Activated gamma-delta T cell (primary cell): ENCODE results near the gene ZBTB49.

Experiments
- DNase-seq: peaks from one replicate; lab custom pipeline; 2025; lab: John Stamatoyannopoulos, UW

The ZBTB49 gene

DNA sequence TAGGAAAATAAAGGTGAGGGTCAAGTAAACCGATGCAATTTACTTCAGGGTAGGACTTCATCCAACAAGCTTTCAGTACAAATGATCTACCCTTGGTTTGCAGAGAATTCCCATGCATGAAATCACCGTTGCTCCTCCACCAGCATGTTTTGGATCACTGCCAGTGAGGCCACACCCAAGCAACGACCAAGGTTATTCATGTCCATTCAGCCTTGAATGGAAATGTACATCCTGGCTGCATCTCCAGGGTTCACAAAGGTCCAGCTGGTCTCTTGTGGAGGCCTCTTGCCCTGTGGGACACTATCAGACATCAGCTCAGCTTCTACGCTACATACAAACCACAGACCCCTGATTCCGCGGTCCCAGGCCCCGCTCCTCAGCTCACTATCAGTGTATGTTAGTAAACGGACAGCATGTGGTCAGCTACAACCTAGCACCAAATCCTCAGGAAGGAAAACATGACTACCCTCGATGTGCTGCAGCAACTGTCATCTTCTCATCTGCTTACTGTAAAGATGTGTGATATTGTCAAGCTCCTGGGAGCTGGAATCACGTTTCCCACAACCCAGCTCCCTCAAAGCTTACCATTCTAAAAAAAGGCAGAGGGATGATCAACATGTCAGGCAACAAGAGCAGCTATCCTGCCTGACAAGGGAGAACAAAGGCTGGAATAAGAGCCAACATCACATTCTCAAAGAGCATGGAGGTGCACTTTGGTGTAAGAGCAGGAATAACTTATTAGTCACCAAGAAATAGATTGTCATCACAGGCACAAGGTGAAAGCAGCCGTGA lies 5.0 kb upstream of the ZBTB49 start:
- DNase-seq, result no peak

DNA sequence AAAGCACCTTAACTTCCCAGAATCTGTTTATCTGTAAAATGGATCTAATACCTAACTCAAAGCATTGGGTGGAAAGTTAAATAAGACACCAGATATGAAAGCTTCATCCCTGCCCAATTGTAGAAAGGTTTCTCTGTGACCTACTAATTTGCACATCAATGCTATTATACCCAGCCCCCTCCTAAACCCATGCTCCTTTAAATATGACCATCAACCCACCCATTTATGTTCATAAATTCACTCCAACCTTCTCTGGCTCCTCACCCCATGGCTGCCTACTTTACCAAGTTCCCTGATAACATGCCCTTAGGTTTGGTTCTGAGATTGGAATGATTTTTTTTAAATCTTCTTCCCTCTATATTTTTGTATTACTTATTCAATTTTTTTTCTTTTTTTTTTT lies 2.0 kb upstream of the ZBTB49 start:
- DNase-seq, result no peak

DNA sequence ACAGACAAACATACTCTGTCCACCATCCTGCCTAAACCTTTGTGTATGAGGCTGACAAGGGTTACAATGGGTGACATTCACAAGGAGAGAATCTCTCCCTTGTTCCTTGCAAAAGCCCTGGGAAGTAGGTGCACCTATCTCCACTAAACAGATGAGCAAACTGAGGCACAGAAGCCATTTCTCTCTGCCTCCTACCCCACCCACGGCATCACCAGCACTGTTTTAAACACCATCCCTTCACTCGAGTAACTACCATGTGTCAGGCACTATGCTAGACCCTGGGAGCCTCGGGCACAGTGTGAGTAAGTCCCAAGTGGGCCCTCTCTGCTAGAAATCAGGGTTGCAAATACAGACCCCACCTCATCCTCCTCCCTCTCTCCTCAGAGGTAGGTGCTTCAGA lies 996 bp upstream of the ZBTB49 start:
- no peak for DNase-seq

DNA sequence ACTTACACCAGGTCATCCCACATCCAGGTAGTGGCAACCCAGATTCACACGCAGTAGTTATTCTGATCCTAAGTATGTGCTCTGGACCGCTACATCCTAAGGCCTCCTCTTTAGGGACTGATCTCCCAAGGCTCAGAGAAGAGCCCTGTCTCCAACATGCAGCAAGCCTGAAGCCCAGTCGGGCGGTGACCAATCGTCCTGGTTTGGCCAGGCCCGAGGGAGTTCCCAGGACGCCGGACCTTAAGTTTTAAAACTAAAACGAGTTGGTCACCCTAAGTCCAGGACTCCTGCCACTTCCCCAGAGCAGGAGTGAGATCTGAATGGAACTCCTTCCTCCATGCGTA lies 482 bp upstream of the ZBTB49 start:
- no peak for DNase-seq

DNA sequence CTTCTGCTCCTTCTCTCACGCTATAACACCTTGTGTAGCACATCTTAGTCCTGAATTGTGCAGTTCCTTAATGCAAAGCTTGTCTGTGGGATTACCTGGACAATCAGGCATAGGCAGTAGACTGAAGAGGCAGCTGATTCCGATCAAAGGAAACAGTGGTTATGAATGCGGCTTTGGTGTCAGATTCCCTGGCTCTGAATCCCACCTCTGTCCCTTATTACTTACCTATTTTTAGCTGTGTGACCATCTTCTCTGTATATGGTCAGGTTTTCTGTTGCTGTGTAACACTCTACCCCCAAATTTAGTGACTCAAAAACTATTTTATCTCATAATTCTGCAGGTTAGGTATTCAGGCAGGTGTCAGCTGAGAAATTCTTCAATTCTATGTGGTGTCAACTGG lies 3.2 kb downstream of the ZBTB49 start:
- no peak for DNase-seq

DNA sequence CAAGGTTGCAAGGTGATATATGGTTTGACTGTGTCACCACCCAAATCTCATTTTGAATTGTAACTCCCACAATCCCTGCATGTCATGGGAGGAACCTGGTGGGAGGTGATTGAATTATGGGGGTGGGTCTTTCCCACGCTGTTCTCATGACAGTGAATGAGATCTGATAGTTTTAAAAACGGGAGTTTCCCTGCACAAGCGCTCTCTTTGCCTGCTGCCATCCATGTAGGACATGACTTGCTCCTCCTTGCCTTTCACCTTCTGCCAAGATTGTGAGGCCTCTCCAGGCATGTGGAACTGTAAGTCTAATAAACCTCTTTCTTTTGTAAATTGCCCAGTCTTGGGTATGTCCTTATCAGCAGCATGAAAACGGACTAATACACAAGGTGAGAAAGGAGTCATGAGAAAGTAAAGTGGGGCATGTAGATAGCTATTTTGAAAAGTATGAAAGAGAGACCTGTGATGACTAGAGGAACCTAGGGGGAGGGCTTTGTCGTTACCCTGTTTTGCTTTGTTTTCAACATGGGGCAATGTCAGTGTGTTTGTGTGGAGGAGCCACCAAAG lies 6.3 kb downstream of the ZBTB49 start:
- DNase-seq, result no peak

DNA sequence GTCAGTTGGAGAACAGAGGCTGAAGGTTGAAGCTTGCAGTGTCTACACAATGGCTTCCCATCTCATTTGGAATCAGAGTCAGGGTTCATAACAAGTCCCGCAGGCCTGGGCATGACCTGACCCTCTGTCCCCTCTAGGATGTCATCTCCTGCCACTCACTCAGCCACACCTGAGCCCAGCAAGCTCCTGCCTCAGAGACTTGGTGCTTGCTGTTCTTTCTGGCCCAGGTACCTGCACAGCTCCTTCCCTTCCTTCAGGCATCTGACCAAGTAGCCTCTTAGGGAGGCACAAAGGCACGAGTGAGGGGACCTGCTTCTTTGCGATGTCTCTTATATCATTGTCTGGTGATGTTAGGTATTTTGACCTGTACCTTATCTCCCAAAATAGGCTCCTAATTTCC lies 9.0 kb downstream of the ZBTB49 start:
- no peak for DNase-seq

DNA sequence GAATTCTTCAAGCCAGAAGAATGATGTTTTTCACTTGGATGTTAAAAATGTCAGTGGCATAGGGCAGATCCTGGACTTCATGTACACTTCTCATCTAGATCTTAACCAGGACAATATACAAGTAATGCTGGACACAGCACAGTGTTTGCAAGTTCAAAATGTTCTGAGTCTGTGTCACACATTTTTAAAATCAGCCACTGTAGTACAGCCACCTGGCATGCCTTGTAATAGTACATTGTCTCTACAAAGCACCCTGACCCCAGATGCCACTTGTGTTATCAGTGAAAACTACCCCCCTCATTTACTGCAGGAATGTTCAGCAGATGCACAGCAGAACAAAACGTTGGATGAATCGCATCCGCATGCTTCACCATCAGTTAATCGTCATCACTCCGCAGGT lies 11.9 kb downstream of the ZBTB49 start:
- DNase-seq, result no peak

DNA sequence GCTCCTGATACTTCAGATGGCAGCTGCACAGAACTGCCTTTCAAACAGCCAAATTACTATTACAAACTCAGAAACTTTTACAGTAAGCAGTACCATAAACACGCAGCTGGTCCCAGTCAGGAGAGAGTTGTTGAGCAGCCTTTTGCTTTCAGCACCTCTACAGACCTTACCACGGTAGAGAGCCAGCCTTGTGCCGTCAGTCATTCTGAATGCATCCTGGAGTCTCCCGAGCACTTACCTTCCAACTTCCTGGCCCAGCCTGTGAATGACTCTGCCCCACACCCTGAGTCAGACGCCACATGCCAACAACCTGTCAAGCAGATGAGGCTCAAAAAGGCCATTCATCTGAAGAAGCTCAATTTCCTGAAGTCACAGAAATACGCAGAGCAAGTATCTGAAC lies 12.4 kb downstream of the ZBTB49 start:
- DNase-seq, result no peak

DNA sequence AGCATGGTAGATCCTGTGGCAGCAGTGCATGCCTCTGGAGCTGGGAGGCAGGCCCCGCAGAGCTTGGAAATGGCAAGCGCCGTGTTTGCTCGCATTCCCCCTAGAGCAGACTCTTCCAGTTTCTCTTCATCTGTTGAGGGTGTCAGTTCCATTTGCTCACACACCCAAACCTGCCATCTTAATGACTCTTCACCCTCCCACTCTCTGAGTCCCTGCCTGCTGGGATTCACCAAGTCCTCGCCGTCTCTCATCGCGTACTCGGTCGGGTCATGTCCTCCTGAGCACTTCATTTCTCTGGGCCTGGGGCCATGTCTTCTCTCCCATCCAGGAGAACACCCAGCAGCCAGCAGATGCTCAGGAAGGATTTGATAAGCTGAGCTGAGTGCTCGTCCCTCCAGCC lies 16.9 kb downstream of the ZBTB49 start:
- no peak for DNase-seq

DNA sequence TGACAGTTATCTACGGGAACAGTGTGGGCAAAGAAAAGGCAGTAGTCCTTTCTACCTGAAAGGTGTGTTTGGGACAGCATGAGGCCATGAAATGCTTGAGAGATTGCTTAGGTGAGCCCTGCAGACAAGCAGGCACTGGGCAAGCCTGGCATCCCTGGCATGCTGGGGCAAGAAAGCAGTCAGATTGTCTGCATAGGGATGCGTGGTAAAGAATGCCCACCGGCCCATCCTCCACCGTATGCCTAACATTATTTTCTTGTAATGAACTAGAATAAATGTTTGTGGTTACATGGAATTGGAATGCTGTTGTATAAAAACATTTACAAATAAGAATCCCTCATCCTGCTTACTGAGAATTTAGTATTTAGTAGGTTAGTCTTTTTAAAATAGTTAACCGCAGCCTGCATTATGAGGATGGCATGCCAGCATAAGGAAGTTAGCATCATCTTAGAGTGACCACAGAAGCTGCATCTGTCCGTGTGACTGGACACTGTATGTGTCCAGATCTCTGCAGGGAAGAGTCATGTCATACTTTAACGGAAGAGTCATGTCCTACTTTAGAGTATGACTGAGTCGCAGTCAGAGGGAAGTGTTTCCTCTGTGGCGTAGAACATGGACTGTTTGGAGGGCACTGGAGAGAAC lies 18.9 kb downstream of the ZBTB49 start:
- no peak for DNase-seq

DNA sequence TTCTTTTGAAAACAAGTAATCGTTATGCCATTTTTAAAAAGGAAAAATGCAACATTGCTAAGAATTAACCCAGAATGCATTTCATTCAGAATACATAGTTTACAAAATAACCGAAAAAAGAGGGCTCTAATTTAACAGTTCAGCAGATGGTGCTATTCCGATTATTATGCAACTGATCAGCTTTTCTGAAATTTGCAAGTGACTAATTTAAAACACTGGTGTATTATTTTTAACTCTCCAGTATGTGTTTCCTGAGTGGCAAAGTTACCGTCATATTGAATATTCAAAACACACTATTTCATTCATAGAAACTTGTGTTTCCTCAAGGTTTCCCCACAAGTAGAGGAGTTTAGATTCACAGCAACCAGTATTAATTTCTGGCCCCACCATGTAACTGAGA lies 21.1 kb downstream of the ZBTB49 start:
- no peak for DNase-seq

DNA sequence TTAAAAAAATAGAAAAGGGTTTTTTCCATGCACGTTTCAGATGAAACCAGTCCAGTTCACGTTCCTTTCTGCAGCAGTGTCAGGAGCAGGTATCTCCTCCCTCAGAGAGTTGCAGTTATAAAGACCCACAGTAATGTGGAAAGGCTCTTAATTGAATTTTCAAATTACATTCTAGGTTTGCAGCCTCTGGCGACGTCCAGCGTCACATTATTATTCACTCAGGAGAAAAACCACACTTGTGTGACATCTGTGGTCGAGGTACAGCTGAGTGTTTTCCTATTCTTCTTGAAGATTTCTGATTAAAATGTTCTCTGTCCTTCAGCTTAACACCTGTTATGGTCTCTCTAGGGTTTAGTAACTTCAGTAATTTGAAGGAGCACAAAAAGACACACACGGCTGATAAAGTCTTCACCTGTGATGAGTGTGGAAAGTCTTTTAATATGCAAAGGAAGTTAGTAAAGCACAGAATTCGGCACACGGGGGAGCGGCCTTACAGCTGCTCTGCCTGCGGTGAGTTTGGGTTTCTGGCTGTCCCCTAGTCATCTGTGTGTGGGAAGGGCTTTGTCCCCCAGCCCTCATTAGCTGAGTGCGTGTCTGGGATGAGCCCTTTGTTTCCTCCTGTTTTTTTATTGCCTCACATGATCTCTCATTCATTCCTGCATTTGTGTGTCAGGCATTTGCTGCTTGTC lies 25.6 kb downstream of the ZBTB49 start:
- no peak for DNase-seq

DNA sequence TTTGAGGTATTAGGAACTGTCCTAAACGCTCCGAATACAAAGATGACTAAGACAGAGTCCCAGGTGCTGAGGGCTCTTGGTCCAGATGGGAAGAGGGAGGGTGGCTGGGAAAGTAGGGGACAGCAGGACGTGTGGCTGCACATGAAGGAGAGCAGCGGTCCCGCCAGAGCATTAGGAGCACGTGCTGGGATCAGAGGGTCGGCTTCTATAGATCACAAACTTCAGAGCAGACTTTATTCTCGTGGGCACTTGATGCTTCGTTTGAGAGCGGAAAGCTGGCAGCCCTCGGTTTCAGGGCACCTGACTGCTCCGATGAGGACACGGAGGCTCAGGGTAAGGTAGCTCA lies 26.1 kb downstream of the ZBTB49 start:
- DNase-seq, result no peak

DNA sequence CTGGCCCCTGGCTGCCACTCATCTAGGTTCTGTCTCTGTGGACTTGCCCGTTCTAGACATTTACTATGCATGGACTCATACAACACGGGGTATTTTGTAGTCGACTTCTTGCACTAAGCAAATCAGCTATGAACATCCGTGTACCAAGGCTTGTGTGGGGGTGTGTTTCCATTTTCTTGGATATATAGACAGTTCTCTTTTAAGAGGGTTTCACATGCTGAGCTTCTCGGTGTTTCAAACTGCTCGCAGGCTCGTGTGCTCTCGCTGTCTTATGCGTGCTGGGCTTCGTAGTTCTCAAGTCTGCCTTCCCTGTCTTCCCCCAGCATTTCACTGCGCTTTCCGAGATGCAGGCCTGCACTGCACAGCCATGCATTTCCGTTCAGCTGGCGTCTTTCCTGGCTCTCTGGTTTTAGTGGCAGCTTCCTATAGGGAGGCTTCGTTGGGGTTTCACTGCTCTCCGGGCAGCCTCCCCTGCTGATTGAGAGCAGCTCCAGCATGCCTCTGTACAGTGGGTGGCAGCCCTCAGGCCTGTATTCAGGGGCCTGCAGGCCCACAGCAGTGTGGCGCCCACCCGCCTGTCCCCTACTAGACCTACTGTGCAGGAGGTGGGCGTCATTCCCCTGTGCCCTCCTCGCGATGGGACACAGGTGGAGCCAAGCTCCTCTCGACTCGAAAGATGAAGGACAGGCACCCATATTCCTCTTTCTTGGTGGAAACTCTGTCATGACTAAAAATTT lies 27.6 kb downstream of the ZBTB49 start:
- no peak for DNase-seq

DNA sequence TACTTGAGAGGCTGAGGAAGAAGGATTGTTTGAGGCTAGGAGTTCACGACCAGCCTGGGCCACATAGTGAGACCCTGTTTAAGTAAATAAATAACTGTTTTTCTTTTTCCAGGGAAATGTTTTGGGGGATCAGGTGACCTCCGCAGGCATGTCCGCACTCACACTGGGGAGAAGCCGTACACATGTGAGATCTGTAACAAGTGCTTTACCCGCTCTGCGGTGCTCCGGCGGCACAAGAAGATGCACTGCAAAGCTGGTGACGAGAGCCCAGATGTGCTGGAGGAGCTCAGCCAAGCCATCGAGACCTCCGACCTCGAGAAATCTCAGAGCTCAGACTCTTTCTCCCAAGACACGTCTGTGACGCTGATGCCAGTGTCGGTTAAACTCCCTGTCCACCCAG lies 30.5 kb downstream of the ZBTB49 start:
- DNase-seq, result no peak

DNA sequence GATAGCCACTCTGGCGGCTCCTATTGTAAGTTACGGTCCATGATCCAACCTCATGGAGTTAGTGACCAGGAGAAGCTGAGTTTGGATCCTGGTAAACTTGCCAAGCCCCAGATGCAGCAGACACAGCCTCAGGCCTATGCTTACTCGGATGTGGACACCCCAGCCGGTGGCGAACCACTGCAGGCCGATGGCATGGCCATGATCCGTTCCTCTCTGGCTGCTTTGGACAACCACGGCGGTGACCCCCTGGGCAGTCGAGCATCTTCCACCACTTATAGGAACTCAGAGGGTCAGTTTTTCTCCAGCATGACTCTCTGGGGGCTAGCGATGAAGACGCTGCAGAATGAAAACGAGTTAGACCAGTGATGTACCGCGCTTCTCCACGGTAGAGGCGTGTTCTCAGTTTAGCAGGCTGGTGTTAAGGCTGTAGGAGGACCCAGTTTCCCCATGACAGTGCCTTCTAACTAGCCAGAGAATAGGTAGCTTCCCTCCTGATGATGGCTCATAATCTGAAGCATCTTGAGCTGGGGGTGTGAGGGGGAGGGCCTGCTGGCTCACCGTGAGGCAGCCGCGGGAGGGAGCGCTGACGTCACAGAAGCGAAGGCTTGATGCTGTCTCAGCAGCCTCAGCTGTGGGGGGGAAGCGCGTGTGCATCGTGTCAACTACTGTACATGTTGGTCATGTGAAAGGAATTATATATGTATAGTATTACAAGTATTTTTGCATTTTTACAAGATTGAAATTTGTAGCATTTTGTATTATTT lies 31.1 kb downstream of the ZBTB49 start:
- DNase-seq, result no peak

DNA sequence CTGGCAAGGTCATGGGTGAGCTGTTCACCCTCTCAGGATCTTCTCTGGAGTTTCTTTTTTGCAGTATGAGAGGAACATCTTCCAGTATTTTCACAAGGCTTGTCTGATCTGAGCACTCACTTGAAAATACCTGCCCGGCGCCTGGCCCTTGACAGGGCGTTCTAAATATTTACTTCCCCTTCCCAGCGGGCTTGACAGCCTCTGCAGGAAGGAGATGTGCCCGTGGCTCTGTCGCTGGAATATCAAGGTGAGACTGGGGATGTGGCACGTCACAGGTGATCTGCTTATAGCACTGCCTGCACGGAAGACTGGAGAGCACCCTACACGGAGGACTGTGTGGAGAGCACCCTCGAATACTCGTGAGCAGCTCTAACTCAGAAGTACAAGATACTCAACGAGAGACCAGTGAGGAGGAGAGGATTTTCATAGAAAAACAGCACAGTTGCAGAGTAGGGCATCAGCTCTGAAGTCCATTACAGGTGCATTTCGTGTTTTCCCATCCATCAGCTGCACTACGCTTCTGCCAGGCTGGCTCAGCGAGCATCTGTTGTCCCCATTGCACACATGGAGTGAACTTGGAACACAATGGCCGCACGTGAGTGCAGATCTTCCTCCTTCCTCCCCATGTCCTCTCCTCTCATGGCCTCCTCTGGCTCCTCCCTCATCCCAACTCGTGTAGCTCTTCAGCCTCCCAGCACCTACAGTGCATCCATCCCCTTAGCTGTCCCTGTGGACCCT lies 32.1 kb downstream of the ZBTB49 start:
- no peak for DNase-seq

DNA sequence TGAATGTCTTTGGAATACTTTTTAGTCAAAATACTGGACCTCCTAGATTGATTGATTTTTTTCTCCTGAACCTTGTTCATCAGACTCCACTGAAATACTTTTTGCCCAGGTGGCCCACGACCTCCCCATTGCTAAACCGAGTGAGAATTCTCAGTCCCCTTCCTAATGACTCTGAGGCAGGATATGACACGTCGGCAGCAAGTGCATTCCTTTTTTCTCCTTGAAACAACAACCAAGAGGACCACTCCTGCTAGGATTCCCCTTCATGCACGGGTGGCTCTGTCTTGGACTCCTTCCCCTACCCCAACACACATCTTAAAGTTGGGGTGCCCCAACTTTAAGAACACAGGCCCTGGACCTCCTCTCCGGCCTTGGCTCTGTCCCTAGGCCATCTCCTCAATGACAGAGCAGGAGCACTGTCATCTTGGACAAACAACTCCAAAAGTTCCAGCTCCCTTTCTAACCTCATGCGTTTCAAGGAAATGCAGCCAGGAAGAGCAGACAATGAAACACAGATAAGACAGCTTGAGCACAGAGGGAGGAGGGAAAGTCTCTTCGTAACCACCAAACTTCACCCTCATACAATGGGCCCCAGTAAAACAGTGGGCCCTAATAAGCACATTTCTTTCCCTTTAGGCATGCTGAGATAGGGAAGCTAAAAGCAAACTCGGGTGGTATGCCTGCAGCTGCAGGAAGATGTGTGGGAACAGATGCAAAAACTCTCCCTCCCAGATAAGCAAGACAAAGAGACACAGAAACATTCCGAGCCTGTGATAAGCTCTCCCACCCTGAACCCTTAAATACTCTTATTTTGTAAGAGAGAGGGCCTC lies 33.9 kb downstream of the ZBTB49 start:
- no peak for DNase-seq

DNA sequence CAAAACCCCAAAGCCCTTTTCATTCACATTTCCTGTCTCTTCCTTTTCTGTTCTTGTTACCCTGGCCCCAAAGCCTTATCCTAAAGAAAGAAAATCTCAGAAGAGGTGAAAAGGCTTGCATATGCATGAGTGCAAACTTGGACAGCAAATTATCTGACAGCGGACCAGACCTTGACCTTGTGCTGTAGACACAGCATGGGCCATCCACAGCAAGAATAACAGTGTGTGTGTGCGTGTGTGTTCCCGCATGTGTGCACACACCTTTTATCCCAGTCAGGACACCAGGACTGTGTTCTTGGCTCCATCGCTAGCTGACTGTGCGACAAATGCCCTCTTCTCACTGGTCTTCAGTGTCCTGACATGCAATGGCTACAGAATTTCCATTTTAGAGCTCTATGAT lies 35.3 kb downstream of the ZBTB49 start:
- no peak for DNase-seq
